Renal pelvis (tissue), 4 donors: ENCODE data around the gene UAP1L1. TPM values are rescaled to one million over a fixed set of nuclear protein-coding genes. Genes with fewer than 3 reads are reported as not detected.
A peak's percentile ranks its signal among the peaks of the same experiment; 100 is the strongest.
"Not testable (repeated sequence)": the region's sequence is repeated elsewhere in the genome, so short reads cannot be mapped to it uniquely, and the experiment has no call there.

Source experiments
- DNase-seq: peaks from one replicate; pipeline ENCODE4 v3.0.0-alpha.2; 2013
- polyA plus RNA-seq, 3 donors: library from polyadenylated mRNA; unstranded; fragments of 120-200 nt; gene quantifications; one replicate each; pipeline ENCODE4 v1.2.1, GENCODE V29; 2013; ENCODE audit not compliant: insufficient read length in 3 of 3

UAP1L1 gene
- polyA plus RNA-seq, 3 donors: 5.4 to 8.6 (median 6.3) TPM

- no peak for DNase-seq
These were observed 36.9 kb downstream of the UAP1L1 start for GRCh38 chr9:137114220-137114612.

GRCh38 chr9:137114613-137115393 lies 37.5 kb downstream of the UAP1L1 start, which contains the start of gene DPP7:
DPP7 (minus strand) TSS chr9:137114733; CDS start chr9:137114713, 20 bp downstream.
- DNase-seq: no peak

GRCh38 chr9:137115394-137116026 lies 38.2 kb downstream of the UAP1L1 start:
- DNase-seq: no peak

- DNase-seq: no peak
These were observed 38.8 kb downstream of the UAP1L1 start for GRCh38 chr9:137116027-137116507.

GRCh38 chr9:137116728-137117127 lies 39.4 kb downstream of the UAP1L1 start:
- DNase-seq: no peak

- DNase-seq: no peak
These were observed 40.0 kb downstream of the UAP1L1 start for GRCh38 chr9:137117269-137117731.

GRCh38 chr9:137118092-137118603 lies 40.8 kb downstream of the UAP1L1 start:
- not testable (repeated sequence) for DNase-seq

GRCh38 chr9:137121927-137122795 lies 44.8 kb downstream of the UAP1L1 start:
- DNase-seq: not testable (repeated sequence)

- DNase-seq: not testable (repeated sequence)
These were observed 45.6 kb downstream of the UAP1L1 start for GRCh38 chr9:137122796-137123467.

GRCh38 chr9:137123468-137123837 lies 46.1 kb downstream of the UAP1L1 start:
- no peak for DNase-seq

GRCh38 chr9:137123952-137124462 lies 46.7 kb downstream of the UAP1L1 start:
- not testable (repeated sequence) for DNase-seq

GRCh38 chr9:137126786-137127185 lies 49.5 kb downstream of the UAP1L1 start:
- no peak for DNase-seq

- no peak for DNase-seq
These were observed 50.2 kb downstream of the UAP1L1 start for GRCh38 chr9:137127301-137128157.

GRCh38 chr9:137128158-137128861 lies 51.0 kb downstream of the UAP1L1 start:
- DNase-seq: no peak

- DNase-seq: no peak
These were observed 51.6 kb downstream of the UAP1L1 start for GRCh38 chr9:137128862-137129455.

- peak; percentile 86 for DNase-seq
These were observed 52.3 kb downstream of the UAP1L1 start for GRCh38 chr9:137129456-137130175.

GRCh38 chr9:137130176-137130755 lies 52.9 kb downstream of the UAP1L1 start:
- DNase-seq: no peak
